Ammon's horn (tissue), 1 donor: ENCODE results near the gene GLI3.

Experiments used
- DNase-seq: peaks from one replicate; pipeline ENCODE4 v3.0.0-alpha.2; 2016; ENCODE audit warnings: low spot score

GLI3 gene

DNA sequence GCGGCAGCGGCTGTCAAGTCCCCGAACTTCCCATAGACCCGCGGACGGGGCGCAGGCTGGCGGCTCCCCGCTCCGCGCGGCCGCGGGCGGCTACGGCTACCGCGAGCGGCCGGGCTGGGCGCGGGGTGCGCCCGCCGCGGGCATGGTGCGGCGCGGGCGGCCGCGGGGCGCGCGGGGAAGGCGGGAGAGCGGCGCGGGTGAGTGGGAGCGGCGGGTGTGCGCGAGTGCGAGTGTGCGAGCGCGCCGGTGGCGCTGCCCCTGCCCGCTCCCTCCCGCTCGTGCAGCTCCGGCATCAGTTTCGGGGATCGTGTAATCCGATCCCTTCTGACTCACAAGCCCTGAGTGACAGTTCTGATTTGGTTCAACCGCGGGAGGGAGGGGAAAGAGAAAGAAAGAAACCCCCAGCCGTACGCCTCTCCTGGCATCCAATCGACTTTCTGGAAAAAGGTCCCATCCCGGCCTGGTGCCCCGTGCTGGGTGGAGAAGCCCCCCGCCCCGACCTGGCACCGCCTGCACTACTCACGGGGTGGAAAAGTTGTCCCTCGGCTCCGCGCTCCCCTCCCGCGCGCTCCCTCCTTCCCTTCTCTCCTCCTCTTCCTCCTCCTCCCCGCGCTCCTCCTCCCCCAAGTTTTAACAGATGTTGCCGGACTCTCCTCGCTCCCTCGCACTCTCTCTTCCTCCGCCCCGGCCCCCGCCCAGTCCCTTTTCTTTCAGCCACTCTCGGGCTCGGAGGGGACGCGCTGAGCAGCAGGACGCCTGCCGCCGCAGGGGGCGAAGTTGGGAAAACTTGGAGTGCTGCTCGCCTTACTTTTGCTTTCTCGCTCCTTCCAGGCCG lies at the start of gene GLI3:
GLI3 (minus strand) TSS at position 234 of the 835 bp plus-strand sequence. CDS start 13,956 bp downstream, outside the sequence.
- DNase-seq: peak; percentile 63

DNA sequence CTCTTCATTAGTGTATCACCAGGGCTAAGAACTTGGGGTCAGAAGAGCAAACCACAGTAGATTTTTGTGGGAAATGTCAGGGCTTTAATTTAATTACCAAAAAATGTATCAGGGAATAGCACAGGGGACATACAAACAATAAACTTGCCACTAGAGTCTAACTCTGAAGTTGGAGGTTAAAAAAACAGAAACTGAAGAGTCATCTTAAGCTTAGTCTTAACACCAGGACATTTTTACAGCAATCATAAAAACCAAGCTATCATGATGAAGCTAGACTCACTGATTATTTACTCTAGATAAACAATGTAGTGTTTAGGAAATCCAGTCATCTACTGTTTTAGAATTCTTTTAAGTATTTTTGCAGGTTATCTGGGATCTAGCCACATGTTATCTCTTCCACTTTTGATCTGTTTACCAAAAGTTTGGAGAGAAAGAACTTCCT lies 48.4 kb upstream of the GLI3 start:
- DNase-seq: no peak

DNA sequence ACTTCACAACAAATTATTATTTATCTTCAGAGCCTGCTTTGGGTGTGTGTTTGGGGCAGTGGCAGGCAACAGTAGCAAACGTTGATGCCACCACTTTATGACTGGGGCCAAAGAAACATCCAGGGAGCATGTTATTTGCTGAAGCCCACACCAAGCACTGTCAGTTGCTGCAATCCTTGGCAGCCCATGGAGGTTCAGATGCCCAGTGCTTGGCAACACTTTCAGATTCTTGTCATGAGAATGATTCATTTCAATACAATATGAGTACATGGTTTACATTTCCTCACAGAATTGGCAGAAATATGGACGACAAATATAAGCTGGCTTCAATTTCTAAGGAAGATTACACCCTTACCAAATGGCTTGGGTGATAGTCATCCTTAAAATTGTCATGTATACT lies 46.5 kb upstream of the GLI3 start:
- DNase-seq: no peak

DNA sequence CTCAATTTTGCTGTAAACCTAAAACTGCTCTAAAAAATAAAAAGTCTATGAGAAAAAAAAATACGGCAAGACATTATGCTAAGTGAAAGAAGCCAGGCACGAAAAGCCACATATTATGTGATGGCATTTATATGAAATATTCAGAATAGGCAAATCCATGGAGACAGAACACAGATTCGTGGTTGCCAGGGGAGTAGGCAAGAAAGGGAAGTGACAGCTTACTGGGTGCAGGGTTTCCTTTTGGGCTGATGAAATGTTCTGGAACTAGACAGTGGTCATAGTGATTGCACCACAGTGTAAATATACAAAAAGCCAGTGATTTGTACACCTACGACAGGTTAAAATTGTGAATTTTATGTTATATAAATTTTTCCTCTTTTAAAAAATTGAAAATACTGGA lies 41.3 kb upstream of the GLI3 start:
- DNase-seq: peak; percentile 11

DNA sequence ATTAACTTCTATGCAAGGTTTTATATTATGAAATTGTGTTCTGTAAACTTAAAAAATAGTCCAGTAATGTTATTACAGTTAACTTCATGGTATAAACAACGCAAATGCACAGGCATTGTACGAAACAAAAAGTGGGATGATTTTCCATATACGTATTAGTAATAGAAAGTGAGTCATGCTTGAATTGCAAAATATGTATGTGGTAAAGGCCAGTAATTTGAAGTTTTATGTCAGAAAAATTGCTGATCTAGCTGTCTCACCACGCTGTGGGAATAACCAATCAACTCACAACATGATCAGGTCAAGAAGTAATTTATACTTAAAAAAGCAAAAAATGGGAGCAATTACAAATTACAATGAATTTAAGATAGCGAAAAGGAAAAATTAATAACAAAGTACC lies 37.0 kb upstream of the GLI3 start:
- no peak for DNase-seq

DNA sequence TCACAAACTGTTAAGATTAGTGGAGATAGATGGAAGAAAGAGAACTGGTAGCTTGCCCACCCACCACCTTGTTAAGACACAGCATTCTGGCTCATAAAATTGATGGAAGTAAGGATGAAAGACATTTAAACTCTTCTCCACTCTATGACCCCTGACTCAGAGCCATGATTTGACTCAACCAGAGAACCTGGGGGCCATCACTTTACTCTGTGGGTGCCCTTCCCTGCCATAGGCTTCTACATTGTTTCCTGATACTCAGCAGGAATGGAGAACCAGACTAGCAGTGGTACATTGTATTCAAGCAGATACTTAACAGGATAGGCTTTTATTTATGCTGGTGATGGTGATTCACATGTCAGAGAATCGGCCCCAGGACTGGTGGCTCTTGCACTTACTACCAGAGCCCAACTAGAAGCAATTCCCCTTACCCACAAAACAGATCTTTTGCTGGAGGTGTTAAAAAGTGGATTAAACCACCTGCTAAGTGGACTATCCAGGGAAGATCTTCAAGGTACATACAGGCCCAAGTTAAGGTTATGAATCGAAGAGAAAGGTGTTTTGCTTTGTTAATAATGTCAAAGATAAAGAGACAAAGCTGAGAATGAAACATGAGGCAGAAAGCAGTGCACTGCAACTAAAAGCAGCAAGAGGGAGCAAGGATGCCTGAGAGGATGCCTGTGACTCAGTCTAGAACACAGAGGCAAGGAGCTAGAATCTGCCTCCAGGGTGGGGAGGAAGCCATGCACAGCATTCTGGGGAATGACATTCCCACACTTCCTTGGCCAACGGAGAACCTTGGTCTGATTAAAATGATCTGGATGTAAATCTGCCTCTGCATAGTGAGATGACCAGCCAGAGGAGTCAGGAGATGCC lies 36.0 kb upstream of the GLI3 start:
- DNase-seq: peak; percentile 23

DNA sequence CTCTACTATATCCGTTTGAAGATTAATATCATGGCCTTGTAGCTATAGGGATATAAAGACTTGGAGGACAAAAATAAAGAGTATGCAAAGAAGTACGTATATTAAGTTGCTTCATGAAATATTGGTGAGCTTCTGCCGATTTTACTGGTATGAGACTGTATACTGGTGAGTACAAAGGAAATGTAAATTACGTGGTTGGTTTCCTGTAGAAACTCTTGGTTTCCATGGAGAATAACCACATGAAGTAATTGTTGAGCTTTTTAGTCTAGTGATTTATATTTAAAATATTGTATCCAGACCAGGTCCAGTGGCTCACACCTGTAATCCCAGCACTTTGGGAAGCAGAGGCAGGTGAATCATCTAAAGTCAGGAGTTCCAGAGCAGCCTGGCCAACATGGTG lies 32.2 kb upstream of the GLI3 start:
- DNase-seq: no peak

DNA sequence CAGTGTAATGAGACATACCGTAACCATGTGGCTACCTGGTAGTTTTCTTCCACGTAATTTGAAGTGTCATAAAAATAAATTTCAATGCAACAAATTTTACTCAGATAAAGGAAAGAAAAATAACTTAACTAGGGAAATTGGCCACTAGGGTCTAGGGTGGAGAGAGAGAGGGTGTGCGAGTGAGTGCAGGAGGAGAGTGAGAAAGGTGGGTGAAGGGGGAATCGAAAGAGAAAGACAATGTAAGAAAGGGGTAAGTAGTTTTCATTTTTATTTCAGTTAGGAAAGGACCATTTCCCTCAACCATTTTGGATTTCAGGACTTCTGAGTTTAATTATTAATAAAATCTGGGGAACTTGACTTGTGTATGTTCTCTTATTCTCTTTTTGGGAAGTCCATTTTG lies 27.7 kb upstream of the GLI3 start:
- DNase-seq: no peak

DNA sequence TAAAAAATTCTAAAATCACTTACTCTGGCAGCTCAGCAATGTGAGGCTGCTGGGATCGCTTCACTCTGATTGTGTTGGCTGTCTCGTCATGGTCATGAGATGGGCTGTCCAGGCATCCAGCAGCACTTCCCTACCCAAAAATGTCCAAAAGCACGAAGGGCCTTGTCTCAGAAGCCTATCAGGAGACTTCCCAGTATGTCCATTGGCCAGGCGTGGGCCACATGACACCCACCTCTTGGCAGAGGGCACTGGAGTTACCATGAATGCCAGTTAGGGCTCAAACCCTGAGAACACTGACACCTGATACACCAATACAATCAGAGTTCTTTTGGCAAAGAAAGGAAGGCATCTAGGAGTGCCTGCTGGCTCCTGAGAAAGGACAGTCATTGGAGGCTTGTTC lies 27.0 kb upstream of the GLI3 start:
- DNase-seq: peak; percentile 11

DNA sequence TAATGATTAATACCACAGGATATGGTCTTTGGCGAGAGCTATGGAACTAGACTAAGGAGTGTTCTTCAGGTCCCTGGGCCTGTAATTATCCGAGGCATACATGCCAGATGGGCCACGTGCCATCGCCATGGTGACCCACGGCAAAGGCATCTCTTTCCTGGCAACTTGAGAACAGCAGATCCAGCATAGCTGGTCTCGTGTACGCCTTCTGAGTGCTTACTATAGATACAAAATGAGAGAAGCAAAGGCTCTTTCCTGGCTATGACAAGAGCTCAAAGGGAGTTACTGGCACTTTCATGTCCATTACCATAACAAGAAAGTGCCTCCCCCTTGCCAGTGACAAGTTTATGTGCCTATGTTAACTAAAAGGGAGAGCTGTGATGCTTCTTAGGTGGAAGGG lies 26.0 kb upstream of the GLI3 start:
- DNase-seq: peak; percentile 61

DNA sequence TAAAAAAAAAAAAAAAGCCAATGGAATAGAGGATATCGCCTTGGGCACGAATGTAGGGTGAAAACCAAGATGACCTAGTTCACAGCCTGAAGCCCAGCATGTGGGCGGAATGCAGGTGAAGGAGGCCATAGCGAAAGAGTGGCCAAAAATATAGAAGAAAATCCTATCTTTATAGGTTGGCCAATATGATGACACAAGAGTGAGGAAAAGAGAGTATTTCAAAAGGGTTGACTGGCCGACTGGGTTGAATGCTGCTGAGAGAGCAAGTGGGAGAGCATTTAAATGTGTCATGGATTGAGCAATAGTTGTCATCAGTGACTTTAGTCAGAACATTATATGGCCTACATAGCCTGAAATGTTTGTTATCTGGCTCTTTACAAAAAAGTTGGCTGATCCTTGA lies 17.2 kb upstream of the GLI3 start:
- DNase-seq: no peak

DNA sequence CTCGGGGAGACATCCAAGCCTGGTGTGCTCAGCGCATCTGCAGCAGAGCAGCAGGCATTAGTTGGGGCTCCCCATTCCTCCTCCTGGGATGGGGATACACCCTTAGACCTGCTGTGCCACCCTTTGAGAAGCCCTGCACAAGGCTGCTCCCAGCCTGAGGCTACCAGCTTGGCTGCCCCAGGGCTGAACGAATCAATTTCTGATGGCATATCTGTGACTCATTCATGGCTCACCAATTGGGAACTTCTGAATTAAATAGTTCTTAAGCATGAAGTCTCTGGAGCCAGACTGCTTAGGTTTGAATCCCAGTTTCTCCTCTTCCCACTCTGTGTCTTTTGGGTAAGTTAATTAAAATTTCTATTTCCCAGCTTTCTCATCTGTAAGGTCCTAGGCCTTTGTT lies 16.3 kb upstream of the GLI3 start:
- no peak for DNase-seq

DNA sequence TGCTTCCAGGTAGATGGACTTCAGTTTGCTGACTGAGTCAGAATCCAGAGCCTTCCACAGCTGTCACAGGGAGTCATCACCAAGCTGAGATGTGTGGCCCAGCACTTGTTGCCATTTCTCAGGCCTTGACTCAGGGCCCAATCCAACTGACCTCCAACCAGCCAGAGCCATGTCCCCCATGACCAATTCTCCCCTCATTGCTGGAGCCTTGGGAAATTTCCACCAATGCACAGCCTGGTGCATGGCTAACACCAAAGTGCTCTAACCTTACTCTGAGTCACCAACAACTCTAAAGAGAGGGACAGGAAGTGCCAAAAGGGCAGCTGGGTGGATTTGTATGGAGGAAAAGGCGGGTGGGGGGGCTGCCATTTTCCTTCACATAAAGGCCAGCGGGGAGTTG lies 13.4 kb upstream of the GLI3 start:
- no peak for DNase-seq

DNA sequence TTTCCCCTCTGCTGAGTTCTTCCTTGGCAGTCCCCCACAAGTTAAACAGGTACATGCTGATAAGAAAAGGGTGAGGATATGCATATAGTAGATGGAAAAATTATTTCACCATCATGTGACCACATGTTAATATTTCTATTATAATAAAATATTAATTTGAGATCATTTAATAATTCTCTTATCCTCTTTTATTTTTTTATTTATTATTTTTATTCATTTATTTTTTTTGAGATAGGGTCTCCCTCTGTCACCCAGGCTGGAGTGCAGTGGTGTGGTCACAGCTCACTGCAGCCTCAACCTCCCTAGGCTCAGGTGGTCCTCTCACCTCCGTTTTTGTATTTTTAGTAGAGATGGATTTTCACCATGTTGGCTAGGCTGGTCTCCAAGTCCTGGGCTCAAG lies 11.6 kb upstream of the GLI3 start:
- DNase-seq: no peak

DNA sequence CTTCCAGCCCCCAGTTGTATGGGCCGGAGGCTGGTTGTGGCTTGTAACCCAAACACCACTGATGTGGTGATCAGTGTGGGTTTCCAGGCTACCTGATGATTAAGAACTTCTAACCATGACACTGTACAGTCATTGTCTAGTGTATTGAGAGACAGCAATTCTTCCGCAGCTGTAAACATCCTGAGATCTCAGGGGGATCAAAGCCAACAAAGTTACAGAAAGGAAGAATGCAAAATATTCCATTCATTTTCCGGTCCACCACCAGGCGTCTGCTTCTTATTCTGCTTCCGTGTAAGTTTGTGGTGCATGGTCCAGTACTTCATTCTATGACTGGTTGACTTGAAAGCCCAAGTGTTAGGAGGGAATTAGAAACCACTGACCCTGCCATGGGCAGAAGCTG lies 10.3 kb upstream of the GLI3 start:
- DNase-seq: no peak

DNA sequence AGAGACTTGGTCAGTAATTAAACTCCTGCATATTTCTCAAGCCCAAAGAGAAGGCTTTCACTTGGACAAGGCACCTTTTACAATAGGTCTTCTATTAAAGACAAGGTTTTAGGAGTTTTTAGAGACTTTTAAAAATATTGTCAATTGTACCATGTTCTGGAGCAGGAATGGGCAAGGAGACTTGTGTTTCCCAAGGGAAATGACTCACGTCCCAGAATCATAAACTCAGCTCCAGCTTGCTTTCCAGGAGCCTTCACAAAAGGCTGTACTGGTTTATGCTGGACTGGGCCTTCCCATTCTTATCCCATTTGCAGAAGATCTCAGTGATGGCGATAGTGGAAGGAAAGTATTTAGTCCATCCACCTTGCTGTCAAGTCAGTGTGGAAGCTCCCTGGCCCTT lies 7.8 kb upstream of the GLI3 start:
- DNase-seq: no peak

DNA sequence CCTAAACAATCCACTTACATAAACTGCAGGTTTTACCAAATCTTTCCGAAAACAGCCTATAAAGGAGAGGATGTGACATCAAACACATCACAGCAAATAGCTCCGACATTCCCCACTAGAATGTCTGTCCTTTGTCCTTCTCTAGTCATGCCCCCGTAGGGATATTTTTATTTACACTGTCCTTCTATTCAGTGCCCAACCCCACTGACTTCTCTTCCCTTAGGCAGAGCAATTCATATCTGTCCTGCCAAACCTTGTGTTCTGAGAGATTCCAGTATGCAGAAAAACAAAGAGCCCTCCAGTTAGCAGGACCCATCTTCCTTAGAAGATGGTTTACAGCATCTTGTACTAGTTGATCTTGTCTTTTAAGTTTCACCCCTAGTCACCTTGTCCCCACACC lies 5.4 kb upstream of the GLI3 start:
- DNase-seq: no peak

DNA sequence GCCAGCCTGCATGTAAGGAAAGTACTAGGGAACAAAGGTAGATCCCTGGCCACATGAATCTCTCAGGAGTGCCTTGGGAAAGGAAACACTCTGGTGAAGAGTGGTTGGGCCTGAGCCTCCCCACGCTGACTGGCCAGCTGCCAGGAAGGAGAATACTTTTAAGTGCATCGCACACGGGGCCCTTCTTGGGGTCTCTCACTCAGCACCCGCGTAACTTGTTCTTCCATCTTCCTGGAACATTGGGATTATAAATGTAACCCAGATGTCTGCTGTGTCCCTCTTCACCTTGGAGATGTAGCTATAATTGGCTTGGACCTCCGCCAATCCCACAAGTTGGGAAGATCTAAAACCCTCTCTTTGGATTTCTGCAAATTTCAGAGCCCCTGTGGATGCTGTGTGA lies 4.4 kb upstream of the GLI3 start:
- DNase-seq: no peak

DNA sequence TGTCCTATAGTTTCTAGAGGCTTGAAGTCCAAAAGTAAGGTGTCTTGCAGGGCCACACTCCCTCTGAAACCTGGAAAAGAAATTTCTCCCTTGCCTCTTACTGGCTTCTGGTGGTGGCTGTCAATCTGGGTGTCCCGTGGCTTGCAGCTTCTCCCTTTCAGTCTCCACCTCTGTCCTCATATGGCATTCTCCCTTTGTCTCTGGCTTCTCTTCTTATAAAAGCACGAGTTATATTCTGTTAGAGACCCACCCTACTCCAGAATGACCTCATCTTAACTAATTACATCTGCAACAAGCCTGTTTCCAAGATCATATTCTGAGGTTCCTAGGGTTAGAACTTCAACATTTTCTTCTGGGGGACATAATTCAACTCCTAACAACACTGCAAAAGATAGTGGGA lies 3.4 kb upstream of the GLI3 start:
- DNase-seq: no peak

DNA sequence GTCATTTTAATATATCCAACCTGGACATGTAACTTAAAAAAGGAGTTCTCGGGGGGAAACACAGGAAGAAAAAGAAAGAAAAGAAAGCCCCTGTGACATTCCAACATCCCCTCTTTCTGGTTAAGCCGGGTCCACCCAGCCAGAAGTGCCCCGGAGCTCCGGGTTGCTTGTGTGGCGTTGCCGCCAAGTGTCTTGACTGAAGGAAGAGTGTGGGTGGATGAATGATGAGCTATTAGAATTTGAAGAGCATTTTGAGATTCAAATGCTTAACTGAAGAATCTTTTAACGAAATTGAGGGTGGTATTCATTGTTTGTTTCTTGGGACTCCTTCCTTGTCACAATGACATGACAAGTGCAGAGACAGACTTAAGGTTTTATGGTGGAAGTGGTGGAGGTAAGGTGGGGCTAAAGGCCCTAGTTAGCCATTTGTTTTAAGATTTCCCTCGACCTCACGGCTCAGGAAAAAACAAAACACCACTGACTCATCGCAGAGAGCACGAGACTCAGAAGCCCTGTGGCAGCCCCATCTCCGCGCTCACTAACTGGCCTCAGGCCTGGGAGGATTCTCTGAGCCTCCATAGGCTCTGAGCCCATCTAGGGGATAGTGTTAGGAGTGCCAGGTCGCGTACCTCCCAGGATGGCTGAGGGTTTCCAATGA lies 1.8 kb upstream of the GLI3 start:
- no peak for DNase-seq

DNA sequence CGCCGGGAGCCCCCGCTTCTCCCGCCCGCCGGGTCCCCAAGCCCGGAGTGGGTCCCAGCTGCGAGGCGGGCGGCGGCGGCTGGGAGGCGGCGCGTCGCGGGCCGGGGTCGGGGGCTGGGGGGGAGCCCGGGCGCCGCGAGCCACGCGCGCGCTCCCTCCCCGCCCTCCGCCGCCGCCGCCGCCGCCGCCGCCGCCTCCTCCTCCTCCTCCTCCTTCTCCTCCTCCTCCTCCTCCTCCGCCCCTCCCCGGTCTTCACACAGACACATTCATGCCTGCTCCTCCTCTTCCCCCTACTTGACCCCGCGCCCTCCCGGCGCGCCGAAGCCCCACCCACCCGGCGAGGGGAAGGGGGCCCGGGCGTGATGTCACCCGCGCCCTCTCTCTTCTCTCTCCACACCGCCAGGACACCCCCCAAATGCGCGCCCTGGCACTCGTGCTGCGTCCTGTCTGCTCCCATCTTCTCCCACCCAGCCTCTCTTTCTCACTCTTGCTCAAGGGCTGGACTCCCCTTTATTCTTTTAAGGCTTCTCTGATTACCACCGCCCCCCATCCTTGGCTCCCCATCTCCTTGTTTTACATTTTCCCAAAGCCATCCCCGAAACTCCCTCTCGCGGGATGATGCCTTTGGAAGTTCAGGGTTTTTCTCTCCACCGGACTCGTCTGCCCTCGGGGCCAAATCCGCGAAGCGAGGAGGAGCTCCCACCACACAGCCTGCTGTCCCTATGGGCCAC lies 967 bp upstream of the GLI3 start:
- DNase-seq: peak; percentile 35
